Sciatic nerve (tissue), 2 donors: ENCODE measurements around the gene DLEC1. TPM values are rescaled to one million over a fixed set of nuclear protein-coding genes. Genes with fewer than 3 reads are reported as not detected.

ENCODE experiments used
- ATAC-seq: fragments of 200-7000 bp; cut with Tn5 transposase; one replicate; pipeline ENCODE4 v1.9.1; 2020; ENCODE audit warnings: mild to moderate bottlenecking, moderate library complexity
- DNase-seq: peaks from one replicate; pipeline ENCODE4 v3.0.0-alpha.2; 2020; ENCODE audit warnings: low spot score
- intact Hi-C: fragments of 100-400 bp; cut with DNase I; formaldehyde crosslinking; loops from one replicate; pipeline ENCODE4 v1.14.2; 2022
- total RNA-seq: library from RNA; stranded (reverse); fragmentation: NEBNext Ultra II Directional; extraction: Animal tissue kit (Norgen Biotek cat#: 25700); gene quantifications from one replicate; pipeline ENCODE4 v1.2.1, GENCODE V29; 2021
- donor health status: DM: no; HTN: no; CAD: no.
- donor health status: DM: no; HTN: no; CAD: no.

The DLEC1 gene
- total RNA-seq, 1 donor from 2014 or later = 4.8 TPM

GRCh38 chr3:38112378-38112761, 73.4 kb downstream of the DLEC1 start:
- ATAC-seq (no peak), DNase-seq (no peak)
- intact Hi-C loops = loop anchor here (10.0 kb wide), 1 partner anchor 372 kb away; no protein-coding TSS in a partner anchor

DNA sequence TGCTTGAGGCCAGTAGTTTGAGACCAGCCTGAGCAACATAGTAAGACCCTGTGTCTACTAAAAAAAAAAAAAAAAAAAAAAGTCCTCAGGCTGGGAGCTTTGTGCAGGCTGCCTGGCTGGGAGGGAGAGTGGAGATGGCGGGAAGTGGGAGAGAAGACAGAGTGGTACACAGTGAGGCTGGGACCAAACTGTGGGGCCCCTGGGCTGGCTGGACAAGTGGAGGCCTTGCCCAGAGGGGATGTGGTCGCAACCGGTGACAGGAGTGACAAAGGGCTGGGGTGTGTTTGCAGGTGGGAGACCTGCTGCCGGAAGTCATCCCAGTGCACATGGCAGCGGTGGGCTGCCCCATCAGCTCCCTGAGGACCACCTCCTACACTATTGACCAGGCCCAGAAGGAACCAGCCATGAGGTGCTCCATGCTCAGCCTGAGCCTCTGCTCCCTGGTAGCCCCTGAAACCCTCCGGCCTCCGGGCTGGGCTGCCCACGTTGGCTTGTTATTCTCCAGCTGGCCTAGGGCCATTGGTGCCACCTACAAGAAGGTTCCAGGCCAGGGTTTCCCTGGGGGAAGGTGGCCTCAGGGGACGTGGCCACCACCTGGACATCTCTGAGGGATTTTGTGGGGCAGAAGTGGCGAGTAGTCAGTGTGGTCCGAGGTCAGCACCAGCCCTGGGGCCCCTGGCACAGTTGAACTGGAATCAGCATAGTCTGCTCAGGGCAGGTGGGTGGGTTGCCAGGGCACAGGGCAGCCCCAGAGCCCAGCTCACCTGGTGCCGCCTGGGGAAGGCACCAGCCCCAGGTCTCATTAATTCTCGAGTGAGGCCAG, 75.3 kb downstream of the DLEC1 start:
- peak; percentile 47 for DNase-seq
- intact Hi-C loops = loop anchor here (10.0 kb wide), 1 partner anchor 371 kb away; no protein-coding TSS in a partner anchor

DNA sequence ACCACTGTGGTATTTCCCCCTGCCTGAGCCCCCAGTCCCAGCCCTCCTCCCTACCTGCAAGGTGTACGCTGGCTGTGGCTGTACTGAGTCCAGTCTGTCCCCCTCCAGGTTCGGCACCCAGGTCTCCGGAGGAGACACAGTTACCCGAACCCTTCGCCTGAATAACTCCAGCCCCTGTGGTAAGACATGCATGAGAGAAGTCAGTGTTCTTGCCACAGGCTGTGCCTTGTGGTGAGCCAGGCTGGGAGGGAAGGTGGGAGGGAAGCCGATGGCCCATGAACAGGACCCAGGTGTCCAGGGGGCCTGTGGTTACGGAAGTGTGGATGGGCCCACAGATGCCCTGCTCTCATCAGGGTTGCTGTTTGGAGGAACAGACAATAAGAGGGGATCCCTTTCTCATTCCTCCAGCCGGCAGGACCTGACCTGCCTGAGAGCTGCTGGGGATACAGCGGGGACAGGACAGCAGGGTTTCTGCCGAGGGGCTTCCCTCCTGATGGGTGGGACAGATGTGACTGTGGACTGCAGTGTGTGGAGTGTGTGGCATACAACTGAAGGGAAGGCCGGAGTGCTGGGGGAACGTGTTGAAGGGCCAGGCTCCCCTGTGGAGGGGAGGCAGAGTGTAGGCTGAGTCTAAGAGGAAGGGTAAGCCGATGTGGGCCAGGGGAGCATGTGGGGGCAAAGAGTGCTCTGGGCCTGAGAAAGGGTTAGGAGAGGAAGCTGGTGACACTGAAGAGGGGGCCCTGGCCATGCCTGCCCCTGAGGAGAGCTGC, 76.1 kb downstream of the DLEC1 start:
- no peak for ATAC-seq
- peak; percentile 36 for DNase-seq
- intact Hi-C loops = loop anchor here (10.0 kb wide), 1 partner anchor 370 kb away; no protein-coding TSS in a partner anchor

More for the DNA sequence above, 75.3 kb downstream of the DLEC1 start:
- no peak for ATAC-seq

- ATAC-seq = no peak
- DNase-seq = peak; percentile 22
- intact Hi-C loops = loop anchor here (10.0 kb wide), 1 partner anchor 369 kb away; no protein-coding TSS in a partner anchor
Measured at GRCh38 chr3:38115645-38116427, 76.8 kb downstream of the DLEC1 start.

GRCh38 chr3:38116471-38117162, 77.6 kb downstream of the DLEC1 start:
- intact Hi-C loops = loop anchor here (10.0 kb wide), 1 partner anchor 368 kb away; no protein-coding TSS in a partner anchor
- ATAC-seq (no peak), DNase-seq (peak; percentile 46)

DNA sequence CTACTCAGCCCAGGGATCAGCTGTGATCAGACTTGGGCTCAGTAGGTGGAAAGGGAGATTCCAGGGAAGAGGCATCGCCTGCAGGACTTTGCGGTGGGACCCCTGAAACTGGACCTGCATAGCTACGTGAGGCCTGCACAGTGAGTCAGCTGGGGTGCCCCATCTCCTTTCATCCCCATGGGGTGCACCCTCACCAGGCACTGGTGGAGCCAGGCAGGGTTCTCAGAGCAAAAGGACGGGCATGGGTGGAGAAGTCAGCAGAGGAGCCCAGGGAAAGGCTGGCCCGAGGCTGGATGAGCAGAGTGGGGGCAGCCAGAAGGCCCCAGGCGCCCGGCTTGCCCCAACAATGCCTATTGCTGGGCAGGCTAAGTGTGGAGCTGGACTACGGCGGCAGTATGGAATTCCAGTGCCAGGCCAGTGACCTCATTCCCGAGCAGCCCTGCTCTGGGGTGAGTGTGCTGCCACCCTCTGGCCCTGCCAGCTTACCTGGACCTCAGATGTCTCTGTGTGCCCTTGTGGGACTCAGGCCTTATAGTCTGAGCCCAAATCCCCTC, 78.2 kb downstream of the DLEC1 start:
- peak; percentile 56 for ATAC-seq
- intact Hi-C loops = loop anchor here (10.0 kb wide), 1 partner anchor 368 kb away; no protein-coding TSS in a partner anchor
- DNase-seq = no peak

DNA sequence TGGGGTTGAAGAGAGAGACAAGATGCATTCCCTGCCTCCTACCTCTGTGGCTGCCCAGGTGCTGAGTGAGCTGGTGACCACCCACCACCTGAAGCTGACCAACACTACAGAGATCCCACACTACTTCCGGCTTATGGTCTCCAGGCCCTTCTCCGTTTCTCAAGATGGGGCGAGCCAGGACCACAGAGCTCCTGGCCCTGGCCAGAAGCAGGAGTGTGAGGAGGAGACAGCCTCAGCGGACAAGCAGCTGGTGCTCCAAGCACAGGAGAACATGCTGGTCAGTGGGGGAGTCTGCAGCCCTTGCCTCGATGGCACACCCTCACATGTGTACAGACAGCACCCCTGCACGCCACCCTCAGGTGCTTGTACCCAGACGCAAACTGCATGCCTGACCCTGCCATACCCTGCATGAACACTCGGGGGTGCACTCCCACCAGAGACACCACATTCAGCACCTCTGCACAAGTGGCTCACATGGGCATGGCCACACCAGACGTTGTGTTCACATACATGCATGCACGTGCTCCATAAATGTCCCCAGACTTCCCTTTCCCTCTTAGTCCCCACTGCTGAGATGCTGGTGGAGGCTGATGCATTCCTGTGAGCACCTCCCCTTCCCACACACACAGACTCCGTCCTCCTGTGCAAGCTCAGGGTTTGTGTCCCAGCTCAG, 78.9 kb downstream of the DLEC1 start:
- peak; percentile 75 for DNase-seq
- intact Hi-C loops = loop anchor here (10.0 kb wide), 1 partner anchor 367 kb away; no protein-coding TSS in a partner anchor
- ATAC-seq = peak; percentile 64

GRCh38 chr3:38118421-38119247, 79.6 kb downstream of the DLEC1 start:
- intact Hi-C loops = loop anchor here (10.0 kb wide), 1 partner anchor 366 kb away; no protein-coding TSS in a partner anchor
- DNase-seq = peak; percentile 18
- ATAC-seq = no peak

- intact Hi-C loops = loop anchor here (10.0 kb wide), 1 partner anchor 366 kb away; no protein-coding TSS in a partner anchor
Measured at GRCh38 chr3:38119248-38119544, 80.2 kb downstream of the DLEC1 start.

GRCh38 chr3:38119821-38120692, 81.0 kb downstream of the DLEC1 start:
- ATAC-seq (no peak), DNase-seq (peak; percentile 47)
- intact Hi-C loops = loop anchor here (10.0 kb wide), 1 partner anchor 365 kb away; no protein-coding TSS in a partner anchor

More at GRCh38 chr3:38119248-38119544, 80.2 kb downstream of the DLEC1 start:
- DNase-seq (peak; percentile 34), ATAC-seq (no peak)

GRCh38 chr3:38120693-38121450, 81.9 kb downstream of the DLEC1 start:
- no peak for ATAC-seq
- intact Hi-C loops = no loop called here
- DNase-seq = no peak

DNA sequence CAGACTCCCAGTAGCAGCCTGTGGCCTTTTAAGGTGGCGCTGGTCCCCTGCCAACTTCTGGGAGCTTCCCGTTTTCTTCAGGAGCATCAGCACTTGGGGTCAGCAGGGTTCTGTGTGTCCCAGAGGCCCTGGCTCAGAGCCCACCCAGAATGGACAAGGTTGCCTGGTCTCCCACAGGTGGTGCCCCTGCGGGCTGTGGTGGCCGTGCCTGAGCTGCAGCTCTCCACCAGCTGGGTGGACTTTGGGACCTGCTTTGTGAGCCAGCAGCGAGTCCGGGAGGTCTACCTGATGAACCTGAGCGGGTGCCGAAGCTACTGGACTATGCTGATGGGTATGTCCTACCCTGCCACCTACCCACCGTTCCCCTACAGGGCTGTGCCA, 82.4 kb downstream of the DLEC1 start:
- DNase-seq (peak; percentile 53), ATAC-seq (no peak)
- intact Hi-C loops = no loop called here

GRCh38 chr3:38121832-38122461, 82.9 kb downstream of the DLEC1 start:
- ATAC-seq = no peak
- peak; percentile 45 for DNase-seq
- intact Hi-C loops = no loop called here

GRCh38 chr3:38122712-38123290, 83.8 kb downstream of the DLEC1 start:
- DNase-seq = no peak
- intact Hi-C loops = no loop called here
- ATAC-seq = no peak
